ENCODE measurements around the gene CNPY1. TPM values are rescaled to one million over a fixed set of nuclear protein-coding genes. Genes with fewer than 3 reads are reported as not detected.

CNPY1 gene
- total RNA-seq, 1 donor from 2014 or later: not detected

Other genes starting within 250 kb of the CNPY1 start
- gene INSIG1, start 248.7 kb downstream of the CNPY1 start, total RNA-seq: 70.9 TPM
- gene EN2, start 88.4 kb downstream of the CNPY1 start, total RNA-seq: not detected
- 67.2 TPM for gene RBM33, start 98.1 kb upstream of the CNPY1 start, total RNA-seq

Measured in lower lobe of right lung (tissue), 1 donor.